ENCODE data around the gene RASGRP2. TPM values are rescaled to one million over a fixed set of nuclear protein-coding genes. Genes with fewer than 3 reads are reported as not detected.

The RASGRP2 gene
- total and polyA plus RNA-seq, 3 donors from 2014 or later: 14.4 to 26.3 (median 24.0) TPM

DNA sequence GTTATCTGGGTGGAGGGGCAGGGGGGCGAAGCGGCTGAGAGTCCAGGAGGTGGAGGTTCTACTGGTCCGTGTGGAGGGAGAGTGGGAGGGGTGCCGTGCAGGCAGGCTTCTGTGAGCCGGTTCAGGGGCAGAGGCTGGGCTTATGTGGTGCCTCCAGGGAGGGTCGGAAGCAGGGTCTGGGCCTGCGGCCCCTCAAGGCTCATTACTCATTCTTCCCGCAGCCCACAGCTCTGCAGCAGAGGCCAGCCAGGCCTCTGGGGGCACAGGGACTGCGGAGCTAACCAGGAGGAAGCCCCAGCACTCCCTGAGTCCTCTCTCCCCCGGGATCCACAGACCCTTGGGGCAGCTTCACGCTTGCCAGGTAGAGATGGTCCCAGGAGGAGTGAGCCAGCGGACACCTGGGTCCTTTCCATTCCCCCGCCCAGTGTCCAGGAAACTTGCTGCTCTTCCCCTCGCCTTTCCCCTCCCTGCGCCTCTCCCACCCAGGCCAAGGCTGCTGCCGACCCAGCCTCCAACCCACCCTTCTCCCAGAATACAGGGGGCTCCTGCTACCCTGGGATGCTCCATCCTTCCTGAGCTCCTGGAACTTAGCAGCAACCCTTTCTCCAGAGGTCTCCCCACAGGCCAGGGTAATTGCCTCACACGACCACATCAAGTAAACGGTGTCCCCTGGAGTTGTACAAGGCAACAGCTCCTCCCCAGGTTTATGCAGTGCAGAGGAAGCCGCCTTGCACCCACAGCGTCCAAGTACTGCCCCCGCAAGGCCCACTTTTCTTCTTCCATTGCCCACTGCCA is 27.3 kb downstream of the RASGRP2 start:
- DNase-seq: no peak
- Histone ChIP-seq H3K27me3 (no peaks in the 10 kb centered on the region), H3K36me3 (ENCODE audit: low read depth, missing control alignments) (no peaks in the 10 kb centered on the region), H3K9me3 (no peaks in the 10 kb centered on the region), H3K4me3 (no peak overlapping the region), H3K27ac (no peak overlapping the region), H3K4me1 (no peaks in the 10 kb centered on the region)
- intact Hi-C loops (cut with DNase I; ENCODE audit: low total_unique reads): no loop called here
- WGBS, 2 donors: 64 to 66% methylated on average over 6 to 21 of the region's 21 CpGs
- TF ChIP-seq CTCF (IDR thresholded peaks at IDR 0.05) (no peak), POLR2A (IDR thresholded peaks at IDR 0.05) (no peak)

GRCh38 chr11:64715756-64716472 is 28.0 kb downstream of the RASGRP2 start:
- Histone ChIP-seq H3K4me1 (no peaks in the 10 kb centered on the region), H3K27ac (no peak overlapping the region), H3K9me3 (no peaks in the 10 kb centered on the region), H3K36me3 (ENCODE audit: low read depth, missing control alignments) (no peaks in the 10 kb centered on the region), H3K27me3 (no peaks in the 10 kb centered on the region), H3K4me3 (no peak overlapping the region)
- intact Hi-C loops (cut with DNase I; ENCODE audit: low total_unique reads): no loop called here
- WGBS, 2 donors: 68 to 69% methylated on average over 10 to 13 of the region's 13 CpGs
- TF ChIP-seq CTCF (IDR thresholded peaks at IDR 0.05) (no peak), POLR2A (IDR thresholded peaks at IDR 0.05) (no peak)
- no peak for DNase-seq

DNA sequence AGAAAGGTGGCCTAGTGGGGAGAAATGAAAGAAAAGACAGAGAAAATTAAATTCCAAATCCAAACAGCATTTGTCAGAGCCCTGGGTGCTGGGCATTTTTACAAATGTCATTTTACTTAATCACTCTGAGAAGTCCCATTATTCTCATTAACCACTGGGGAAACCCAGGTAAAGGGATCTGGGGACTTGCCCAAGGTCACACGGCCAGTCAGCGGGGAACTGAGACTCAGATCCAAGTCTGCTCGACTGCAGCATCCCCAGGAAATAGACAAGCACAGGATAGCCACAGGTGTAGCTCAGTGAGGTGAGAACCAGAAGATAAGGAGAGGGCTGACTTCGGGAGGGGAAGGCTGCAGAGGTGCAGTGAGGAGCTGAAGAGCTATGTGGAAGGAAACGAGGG is 28.8 kb downstream of the RASGRP2 start:
- H3K9me3 ChIP-seq: no peaks in the 10 kb centered on the region
- intact Hi-C loops (cut with DNase I; ENCODE audit: low total_unique reads): no loop called here
- no peaks in the 10 kb centered on the region for H3K36me3 ChIP-seq (ENCODE audit: low read depth, missing control alignments)
- no peak overlapping the region for H3K27ac ChIP-seq
- no peak for TF ChIP-seq CTCF (IDR thresholded peaks at IDR 0.05)
- no peaks in the 10 kb centered on the region for H3K4me1 ChIP-seq
- H3K4me3 ChIP-seq: no peak overlapping the region
- no peak for DNase-seq
- no peaks in the 10 kb centered on the region for H3K27me3 ChIP-seq
- 60 to 67% methylated on average over 5 of the region's 5 CpGs for WGBS, 2 donors

GRCh38 chr11:64714666-64715065 is 29.3 kb downstream of the RASGRP2 start:
- Histone ChIP-seq H3K27me3 (no peaks in the 10 kb centered on the region), H3K27ac (no peak overlapping the region), H3K36me3 (ENCODE audit: low read depth, missing control alignments) (no peaks in the 10 kb centered on the region), H3K4me1 (no peaks in the 10 kb centered on the region), H3K4me3 (no peak overlapping the region), H3K9me3 (no peaks in the 10 kb centered on the region)
- intact Hi-C loops (cut with DNase I; ENCODE audit: low total_unique reads): no loop called here
- no peak for DNase-seq
- WGBS, 2 donors: 63 to 69% methylated on average over 5 of the region's 5 CpGs
- no peak for TF ChIP-seq CTCF (IDR thresholded peaks at IDR 0.05)
- TF ChIP-seq POLR2A (IDR thresholded peaks at IDR 0.05): no peak
